Astrocyte of the cerebellum (primary cell): ENCODE results near the gene SNRK.

ENCODE experiments used
- DNase-seq: peaks from one replicate; pipeline ENCODE4 v3.0.0-alpha.2; 2011; ENCODE audit warnings: low read depth
- H3K4me3 ChIP-seq: 2 replicates; pipeline ENCODE4 v1.5.1; 2011; ENCODE audit warnings: mild to moderate bottlenecking, low read depth, low read length, moderate library complexity
- CTCF ChIP-seq: IDR thresholded peaks from 2 replicates; pipeline ENCODE4 v1.5.1; 2012; ENCODE audit warnings: low read length, low read depth, moderate library complexity, mild to moderate bottlenecking; ENCODE audit errors: missing control alignments
- in situ Hi-C: cut with HindIII; loops from 2 replicates; pipeline ENCODE4 v1.10.0; 2017; ENCODE audit warnings: low sequenced_read_pairs

Gene SNRK

GRCh38 chr3:43369404-43370292 is 83.3 kb downstream of the SNRK start:
- DNase-seq, result no peak
- H3K4me3 ChIP-seq, result no peak overlapping the region
- TF ChIP-seq CTCF, result no peak
- in situ Hi-C loops, result no loop called here

- TF ChIP-seq CTCF, result no peak
- DNase-seq, result no peak
- in situ Hi-C loops, result no loop called here
- H3K4me3 ChIP-seq, result no peak overlapping the region
These were observed 84.1 kb downstream of the SNRK start for GRCh38 chr3:43370293-43370980.

- in situ Hi-C loops, result no loop called here
- no peak for DNase-seq
- H3K4me3 ChIP-seq, result no peak overlapping the region
- TF ChIP-seq CTCF, result no peak
These were observed 85.2 kb downstream of the SNRK start for GRCh38 chr3:43371494-43371893.

- TF ChIP-seq CTCF, result no peak
- H3K4me3 ChIP-seq, result no peak overlapping the region
- in situ Hi-C loops, result no loop called here
- no peak for DNase-seq
These were observed 85.8 kb downstream of the SNRK start for GRCh38 chr3:43372007-43372740.

GRCh38 chr3:43372809-43373559 is 86.6 kb downstream of the SNRK start:
- in situ Hi-C loops, result no loop called here
- DNase-seq, result no peak
- no peak overlapping the region for H3K4me3 ChIP-seq
- TF ChIP-seq CTCF, result no peak

- TF ChIP-seq CTCF, result no peak
- in situ Hi-C loops, result no loop called here
- no peak for DNase-seq
- no peak overlapping the region for H3K4me3 ChIP-seq
These were observed 87.2 kb downstream of the SNRK start for GRCh38 chr3:43373560-43373928.
